ENCODE data around the gene MUC5AC.

DNA sequence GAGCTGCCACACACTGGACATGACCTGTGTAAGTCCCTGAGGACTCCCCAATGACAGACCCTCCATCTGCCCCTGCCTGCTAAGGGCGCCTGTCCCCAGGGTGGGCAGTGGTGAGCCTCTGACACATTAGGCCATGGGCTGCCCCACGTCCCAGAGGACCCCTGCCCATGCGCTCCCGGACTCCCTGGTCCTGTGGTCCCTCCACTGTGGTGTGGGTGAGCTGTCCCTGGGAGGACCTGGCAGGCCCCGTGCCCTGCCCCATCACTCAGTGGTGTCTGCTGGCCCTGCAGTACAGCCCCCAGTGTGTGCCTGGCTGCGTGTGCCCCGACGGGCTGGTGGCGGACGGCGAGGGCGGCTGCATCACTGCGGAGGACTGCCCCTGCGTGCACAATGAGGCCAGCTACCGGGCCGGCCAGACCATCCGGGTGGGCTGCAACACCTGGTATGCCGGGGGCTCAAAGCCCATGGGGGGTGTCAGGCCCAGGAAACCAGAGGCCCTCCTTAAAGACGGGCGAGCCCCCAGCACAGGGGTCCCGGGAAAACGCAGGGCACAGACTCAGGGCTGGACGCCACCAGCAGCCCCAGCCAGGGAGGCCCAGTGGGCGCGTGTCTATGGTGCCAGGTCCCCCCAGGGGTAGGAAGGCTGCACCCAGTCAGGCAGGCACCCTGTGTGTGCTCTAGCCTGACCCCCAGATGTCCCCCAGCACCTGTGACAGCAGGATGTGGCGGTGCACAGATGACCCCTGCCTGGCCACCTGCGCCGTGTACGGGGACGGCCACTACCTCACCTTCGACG, 18.7 kb downstream of the MUC5AC start:
- TF ChIP-seq, protein P1, sequence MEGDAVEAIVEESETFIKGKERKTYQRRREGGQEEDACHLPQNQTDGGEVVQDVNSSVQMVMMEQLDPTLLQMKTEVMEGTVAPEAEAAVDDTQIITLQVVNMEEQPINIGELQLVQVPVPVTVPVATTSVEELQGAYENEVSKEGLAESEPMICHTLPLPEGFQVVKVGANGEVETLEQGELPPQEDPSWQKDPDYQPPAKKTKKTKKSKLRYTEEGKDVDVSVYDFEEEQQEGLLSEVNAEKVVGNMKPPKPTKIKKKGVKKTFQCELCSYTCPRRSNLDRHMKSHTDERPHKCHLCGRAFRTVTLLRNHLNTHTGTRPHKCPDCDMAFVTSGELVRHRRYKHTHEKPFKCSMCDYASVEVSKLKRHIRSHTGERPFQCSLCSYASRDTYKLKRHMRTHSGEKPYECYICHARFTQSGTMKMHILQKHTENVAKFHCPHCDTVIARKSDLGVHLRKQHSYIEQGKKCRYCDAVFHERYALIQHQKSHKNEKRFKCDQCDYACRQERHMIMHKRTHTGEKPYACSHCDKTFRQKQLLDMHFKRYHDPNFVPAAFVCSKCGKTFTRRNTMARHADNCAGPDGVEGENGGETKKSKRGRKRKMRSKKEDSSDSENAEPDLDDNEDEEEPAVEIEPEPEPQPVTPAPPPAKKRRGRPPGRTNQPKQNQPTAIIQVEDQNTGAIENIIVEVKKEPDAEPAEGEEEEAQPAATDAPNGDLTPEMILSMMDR (optimal IDR thresholded peaks at IDR 0.05 in 1 of 3, IDR thresholded peaks at IDR 0.05 in 1 of 3, conservative IDR thresholded peaks at IDR 0.05 in 1 of 3; ENCODE audit: extremely low read depth in 1 of 3, insufficient read depth in 2 of 3, low read length in 3 of 3): no peak
- TF ChIP-seq EZH2 (IDR thresholded peaks at IDR 0.05; ENCODE audit: low read length): no peak
